Lower leg skin (tissue), 3 donors: ENCODE results near the gene LGALS3.

Source experiments
- POLR2A ChIP-seq, 2 donors: fragments of 450-650 bp; IDR thresholded peaks; one replicate each; pipeline ENCODE4 v1.6.1; 2016 to 2017; ENCODE audit warnings: antibody characterized with exemption in 2 of 2, mild to moderate bottlenecking in 1 of 2, moderate library complexity in 1 of 2
- TF ChIP-seq, protein P1 (sequence below), 3 donors: fragments of 450-650 bp; IDR thresholded peaks; one replicate each; pipeline ENCODE4 v1.5.1; 2016; ENCODE audit warnings: antibody characterized with exemption in 3 of 3, mild to moderate bottlenecking in 3 of 3, moderate library complexity in 2 of 3

DNA sequence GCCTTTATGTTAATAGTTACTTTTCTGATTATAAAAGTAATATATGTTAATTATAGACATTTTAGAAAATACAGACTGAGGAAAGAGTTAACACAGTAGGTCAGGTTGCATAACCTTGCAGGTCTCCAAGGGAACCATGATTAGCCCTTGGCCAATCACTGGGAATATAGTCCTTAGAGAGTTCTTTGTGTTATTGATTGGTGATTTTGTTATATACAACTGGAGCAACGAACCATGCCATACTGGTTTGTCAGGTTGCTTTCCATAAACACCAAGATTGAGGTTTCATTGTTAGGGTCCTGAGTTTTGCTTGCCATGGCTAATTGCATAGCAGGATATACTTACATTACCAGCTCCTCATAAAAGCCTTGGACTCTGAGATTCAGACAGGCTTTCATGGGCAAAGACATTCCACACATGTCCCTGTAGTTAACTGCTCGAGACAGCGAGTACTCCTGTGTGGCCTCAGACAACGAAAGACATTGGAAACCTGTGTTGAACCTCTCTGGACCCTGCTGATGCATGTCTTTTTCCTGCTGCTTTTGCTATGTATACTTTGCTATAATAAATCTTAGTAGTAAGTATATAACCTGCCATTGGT lies 43.9 kb upstream of the LGALS3 start:
- TF ChIP-seq, protein P1, sequence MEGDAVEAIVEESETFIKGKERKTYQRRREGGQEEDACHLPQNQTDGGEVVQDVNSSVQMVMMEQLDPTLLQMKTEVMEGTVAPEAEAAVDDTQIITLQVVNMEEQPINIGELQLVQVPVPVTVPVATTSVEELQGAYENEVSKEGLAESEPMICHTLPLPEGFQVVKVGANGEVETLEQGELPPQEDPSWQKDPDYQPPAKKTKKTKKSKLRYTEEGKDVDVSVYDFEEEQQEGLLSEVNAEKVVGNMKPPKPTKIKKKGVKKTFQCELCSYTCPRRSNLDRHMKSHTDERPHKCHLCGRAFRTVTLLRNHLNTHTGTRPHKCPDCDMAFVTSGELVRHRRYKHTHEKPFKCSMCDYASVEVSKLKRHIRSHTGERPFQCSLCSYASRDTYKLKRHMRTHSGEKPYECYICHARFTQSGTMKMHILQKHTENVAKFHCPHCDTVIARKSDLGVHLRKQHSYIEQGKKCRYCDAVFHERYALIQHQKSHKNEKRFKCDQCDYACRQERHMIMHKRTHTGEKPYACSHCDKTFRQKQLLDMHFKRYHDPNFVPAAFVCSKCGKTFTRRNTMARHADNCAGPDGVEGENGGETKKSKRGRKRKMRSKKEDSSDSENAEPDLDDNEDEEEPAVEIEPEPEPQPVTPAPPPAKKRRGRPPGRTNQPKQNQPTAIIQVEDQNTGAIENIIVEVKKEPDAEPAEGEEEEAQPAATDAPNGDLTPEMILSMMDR (IDR thresholded peaks at IDR 0.05), result no peak
- no peak for TF ChIP-seq POLR2A (IDR thresholded peaks at IDR 0.05)
